Inferior parietal cortex (tissue), 1 donor: ENCODE measurements around the gene SMIM43.
"Not testable (repeated sequence)": the region's sequence is repeated elsewhere in the genome, so short reads cannot be mapped to it uniquely, and the experiment has no call there.

Experiments
- DNase-seq: peaks from one replicate; pipeline ENCODE4 v3.0.0-alpha.2; 2016; ENCODE audit errors: extremely low spot score

SMIM43 gene

GRCh38 chr4:121783210-121783609 lies 18.2 kb upstream of the SMIM43 start:
- DNase-seq: no peak

- DNase-seq: no peak
Measured at GRCh38 chr4:121778991-121779628, 14.1 kb upstream of the SMIM43 start.

- no peak for DNase-seq
Measured at GRCh38 chr4:121777625-121778024, 12.7 kb upstream of the SMIM43 start.

GRCh38 chr4:121776610-121777401 lies 11.8 kb upstream of the SMIM43 start:
- DNase-seq: no peak

- no peak for DNase-seq
Measured at GRCh38 chr4:121773883-121774282, 8.9 kb upstream of the SMIM43 start.

- no peak for DNase-seq
Measured at GRCh38 chr4:121771869-121772268, 6.9 kb upstream of the SMIM43 start.

GRCh38 chr4:121769341-121769740 lies 4.4 kb upstream of the SMIM43 start:
- no peak for DNase-seq

- DNase-seq: no peak
Measured at GRCh38 chr4:121767166-121767565, 2.2 kb upstream of the SMIM43 start.

GRCh38 chr4:121765971-121766538 lies 1.1 kb upstream of the SMIM43 start:
- no peak for DNase-seq

- DNase-seq: no peak
Measured at GRCh38 chr4:121765368-121765705, 373 bp upstream of the SMIM43 start.

- no peak for DNase-seq
Measured at GRCh38 chr4:121764303-121764701, 662 bp downstream of the SMIM43 start.

GRCh38 chr4:121760205-121760604 lies 4.8 kb downstream of the SMIM43 start:
- DNase-seq: no peak

GRCh38 chr4:121758925-121759568 lies 5.9 kb downstream of the SMIM43 start:
- DNase-seq: no peak

GRCh38 chr4:121752142-121752541 lies 12.8 kb downstream of the SMIM43 start:
- DNase-seq: not testable (repeated sequence)

GRCh38 chr4:121749225-121749624 lies 15.7 kb downstream of the SMIM43 start:
- DNase-seq: no peak

GRCh38 chr4:121742794-121743193 lies 22.2 kb downstream of the SMIM43 start:
- no peak for DNase-seq

- DNase-seq: no peak
Measured at GRCh38 chr4:121741751-121742150, 23.2 kb downstream of the SMIM43 start.

GRCh38 chr4:121740796-121741409 lies 24.1 kb downstream of the SMIM43 start:
- no peak for DNase-seq

GRCh38 chr4:121739575-121739974 lies 25.4 kb downstream of the SMIM43 start:
- DNase-seq: no peak

- DNase-seq: no peak
Measured at GRCh38 chr4:121738780-121739535, 26.0 kb downstream of the SMIM43 start.

GRCh38 chr4:121737846-121738554 lies 27.0 kb downstream of the SMIM43 start:
- DNase-seq: no peak
